Smooth muscle cell (in vitro differentiated cells): ENCODE results near the gene RNF169. TPM values are rescaled to one million over a fixed set of nuclear protein-coding genes. Genes with fewer than 3 reads are reported as not detected.

Experiments
- DNase-seq: peaks from one replicate; lab custom pipeline; 2025; ENCODE audit not compliant: unreplicated experiment; lab: John Stamatoyannopoulos, UW
- H2AFZ ChIP-seq: fragments of 200-600 bp; sonication (generic); 2 replicates; pipeline ENCODE4 v1.6.0; 2016; ENCODE audit warnings: antibody characterized with exemption, low read depth, mild to moderate bottlenecking
- H3F3A ChIP-seq: fragments of 200-600 bp; sonication (generic); 2 replicates; pipeline ENCODE4 v1.6.0; 2017; ENCODE audit warnings: antibody characterized with exemption, low read depth
- H3K27ac ChIP-seq: fragments of 200-600 bp; sonication (generic); 2 replicates; pipeline ENCODE4 v1.5.1; 2016; ENCODE audit warnings: low read depth, mild to moderate bottlenecking
- H3K27me3 ChIP-seq: fragments of 200-600 bp; sonication (generic); 2 replicates; pipeline ENCODE4 v1.6.1; 2016; ENCODE audit warnings: low read depth, mild to moderate bottlenecking
- H3K36me3 ChIP-seq: fragments of 200-600 bp; sonication (generic); 2 replicates; pipeline ENCODE4 v1.5.1; 2016; ENCODE audit warnings: low read depth
- H3K4me1 ChIP-seq: fragments of 200-600 bp; sonication (generic); 2 replicates; pipeline ENCODE4 v1.5.1; 2016; ENCODE audit warnings: low read depth
- H3K4me2 ChIP-seq: fragments of 200-600 bp; sonication (generic); 2 replicates; pipeline ENCODE4 v1.6.0; 2016; ENCODE audit warnings: mild to moderate bottlenecking
- H3K4me3 ChIP-seq: fragments of 200-600 bp; sonication (generic); 2 replicates; pipeline ENCODE4 v1.5.1; 2016; ENCODE audit warnings: mild to moderate bottlenecking
- H3K79me2 ChIP-seq: fragments of 200-600 bp; sonication (generic); 2 replicates; pipeline ENCODE4 v1.6.0; 2016; ENCODE audit warnings: low read depth, mild to moderate bottlenecking
- H3K9ac ChIP-seq: fragments of 200-600 bp; sonication (generic); 2 replicates; pipeline ENCODE4 v1.6.0; 2016; ENCODE audit warnings: low read depth
- H3K9me3 ChIP-seq: fragments of 200-600 bp; sonication (generic); replicated peaks from 2 replicates; pipeline ENCODE4 v1.5.1; 2016; ENCODE audit warnings: low read depth
- H4K20me1 ChIP-seq: fragments of 200-600 bp; sonication (generic); 2 replicates; pipeline ENCODE4 v1.6.0; 2016; ENCODE audit warnings: low read depth
- WGBS: methylation state at CpG from one replicate; pipeline ENCODE4 v1.1.7; 2016; ENCODE audit warnings: low lambda C conversion rate; 5-methylcytosine and 5-hydroxymethylcytosine counted together
- microRNA-seq: library from miRNA; unstranded; fragments of <30 nt; microRNA quantifications from one replicate; pipeline ENCODE4, GENCODE V29; 2016; ENCODE audit warnings: borderline number of aligned reads
- polyA plus RNA-seq: library from polyadenylated mRNA; unstranded; fragments of >200 nt; fragmentation: Nextera tagmentation; extraction: Ambion mirVana; gene quantifications from 2 replicates; pipeline ENCODE4 v1.2.1, GENCODE V29; 2016
- small RNA-seq: library from RNA; depleted of rRNA; stranded (forward); fragments of <200 nt; gene quantifications from one replicate; pipeline ENCODE3, GENCODE V24; 2014
- total RNA-seq: library from RNA; depleted of rRNA; stranded (reverse); fragments of >200 nt; gene quantifications from 2 replicates; pipeline ENCODE4 v1.2.3, GENCODE V29; 2014
- TF ChIP-seq, protein P1 (sequence below): fragments of 200-600 bp; sonication (generic); IDR thresholded peaks from 2 replicates; pipeline ENCODE4 v1.5.1; 2017; ENCODE audit warnings: borderline replicate concordance, mild to moderate bottlenecking, antibody characterized with exemption; ENCODE audit not compliant: insufficient read depth, poor library complexity, severe bottlenecking

The RNF169 gene
- total and polyA plus RNA-seq, 2 experiments from 2014 or later = 2.2 to 13.6 TPM

DNA sequence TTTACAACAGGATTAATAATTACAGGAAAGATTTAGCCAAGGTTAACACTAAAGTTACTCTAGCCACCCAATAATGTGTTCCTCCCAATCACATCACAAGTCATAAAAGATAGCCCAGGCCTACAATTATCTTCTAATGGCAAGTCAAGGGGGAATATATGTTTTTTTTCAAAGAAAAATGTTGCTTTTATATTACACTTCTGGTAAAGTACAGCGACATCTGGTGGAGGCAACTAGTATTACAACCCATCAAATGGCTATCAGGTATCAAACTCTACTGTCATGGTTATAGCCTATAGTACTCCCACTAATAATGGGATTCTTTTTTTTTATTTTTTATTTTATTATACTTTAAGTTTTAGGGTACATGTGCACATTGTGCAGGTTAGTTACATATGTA is 128.5 kb downstream of the RNF169 start:
- no peaks in the 10 kb centered on the region for H3K4me1 ChIP-seq
- no peak overlapping the region for H3K4me3 ChIP-seq
- no peak for DNase-seq
- no peak overlapping the region for H3K9ac ChIP-seq
- H3K27ac ChIP-seq = no peak overlapping the region
- peaks cover 13% of the 10 kb centered on the region for H3K36me3 ChIP-seq
- no peaks in the 10 kb centered on the region for H4K20me1 ChIP-seq
- 55% methylated on average over 1 of the region's 1 CpG for WGBS
- no peaks in the 10 kb centered on the region for H3K79me2 ChIP-seq
- H3K4me2 ChIP-seq = no peak overlapping the region
- TF ChIP-seq, protein P1, sequence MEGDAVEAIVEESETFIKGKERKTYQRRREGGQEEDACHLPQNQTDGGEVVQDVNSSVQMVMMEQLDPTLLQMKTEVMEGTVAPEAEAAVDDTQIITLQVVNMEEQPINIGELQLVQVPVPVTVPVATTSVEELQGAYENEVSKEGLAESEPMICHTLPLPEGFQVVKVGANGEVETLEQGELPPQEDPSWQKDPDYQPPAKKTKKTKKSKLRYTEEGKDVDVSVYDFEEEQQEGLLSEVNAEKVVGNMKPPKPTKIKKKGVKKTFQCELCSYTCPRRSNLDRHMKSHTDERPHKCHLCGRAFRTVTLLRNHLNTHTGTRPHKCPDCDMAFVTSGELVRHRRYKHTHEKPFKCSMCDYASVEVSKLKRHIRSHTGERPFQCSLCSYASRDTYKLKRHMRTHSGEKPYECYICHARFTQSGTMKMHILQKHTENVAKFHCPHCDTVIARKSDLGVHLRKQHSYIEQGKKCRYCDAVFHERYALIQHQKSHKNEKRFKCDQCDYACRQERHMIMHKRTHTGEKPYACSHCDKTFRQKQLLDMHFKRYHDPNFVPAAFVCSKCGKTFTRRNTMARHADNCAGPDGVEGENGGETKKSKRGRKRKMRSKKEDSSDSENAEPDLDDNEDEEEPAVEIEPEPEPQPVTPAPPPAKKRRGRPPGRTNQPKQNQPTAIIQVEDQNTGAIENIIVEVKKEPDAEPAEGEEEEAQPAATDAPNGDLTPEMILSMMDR = peak; percentile 59
- H2AFZ ChIP-seq = no peak overlapping the region
- H3K27me3 ChIP-seq = no peaks in the 10 kb centered on the region
- no peaks in the 10 kb centered on the region for H3K9me3 ChIP-seq
- no peaks in the 10 kb centered on the region for H3F3A ChIP-seq

Small RNA genes lying within 50 kb of the gene (microRNA-seq; reads per million reads assigned to microRNA genes)
- gene MIR4696 = not detected

Small RNA genes lying within 50 kb of the gene (small RNA-seq; reads per million reads assigned to genes)
- not detected for gene MIR4696
- 0.34 reads per million, percentile 9 among the genes with 10 or more reads in this experiment for gene RN7SL239P

Other genes with a start within 250 kb of the RNF169 start
- gene POLD3, start 156.3 kb upstream of the RNF169 start, total RNA-seq = 20.4 and 21.0 TPM in 2 replicates
- gene POLD3, start 156.3 kb upstream of the RNF169 start, polyA plus RNA-seq = 17.2 and 33.9 TPM in 2 replicates
- 7.3 and 13.8 TPM in 2 replicates for gene CHRDL2, start 17.4 kb upstream of the RNF169 start, total RNA-seq
- 71.4 and 98.6 TPM in 2 replicates for gene CHRDL2, start 17.4 kb upstream of the RNF169 start, polyA plus RNA-seq
- 3.8 and 9.1 TPM in 2 replicates for gene XRRA1, start 200.2 kb downstream of the RNF169 start, total RNA-seq
- 7.3 and 9.4 TPM in 2 replicates for gene XRRA1, start 200.2 kb downstream of the RNF169 start, polyA plus RNA-seq
- 49.9 and 55.3 TPM in 2 replicates for gene SPCS2, start 200.4 kb downstream of the RNF169 start, total RNA-seq
- 325 and 345 TPM in 2 replicates for gene SPCS2, start 200.4 kb downstream of the RNF169 start, polyA plus RNA-seq
- gene NEU3, start 240.1 kb downstream of the RNF169 start, total RNA-seq = 5.0 and 8.5 TPM in 2 replicates
- 2.1 and 3.9 TPM in 2 replicates for gene NEU3, start 240.1 kb downstream of the RNF169 start, polyA plus RNA-seq